ENCODE measurements around the gene CTSE. TPM values are rescaled to one million over a fixed set of nuclear protein-coding genes. Genes with fewer than 3 reads are reported as not detected.

The CTSE gene
- total RNA-seq, 3 donors from 2014 or later (not counting 1 experiment from before 2014, with no cell fraction given) = not detected

DNA sequence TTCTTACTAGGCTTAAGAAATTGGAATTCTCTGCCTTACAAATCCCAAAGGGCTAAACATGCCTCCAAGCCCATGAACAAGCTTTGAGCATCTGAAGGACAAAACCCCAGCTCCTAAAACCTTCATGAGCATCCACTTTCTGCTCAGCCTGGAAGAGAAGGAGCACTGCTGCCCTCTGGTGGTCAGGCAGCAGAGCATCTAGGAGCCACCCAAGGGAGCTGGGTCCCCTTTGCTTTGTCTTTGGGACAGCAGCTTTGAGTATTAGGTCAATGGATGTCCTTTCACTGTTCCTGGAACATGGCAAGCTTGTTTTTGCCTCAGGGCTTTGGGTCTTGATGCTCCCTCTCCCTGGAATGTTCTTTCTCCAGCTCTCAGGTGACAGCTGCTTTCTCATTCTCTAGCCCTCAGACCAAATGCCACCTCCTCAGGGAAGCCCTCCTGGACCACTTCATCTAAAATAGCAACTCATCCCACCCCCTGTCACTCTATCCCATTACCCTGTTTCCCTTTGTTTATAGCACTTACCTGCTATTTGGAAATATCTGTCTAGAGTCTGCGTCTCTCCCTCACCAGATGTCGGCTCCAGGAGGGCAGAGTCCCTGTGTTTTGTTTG is 46.2 kb downstream of the CTSE start:
- H3K27me3 Mint-ChIP-seq (ENCODE audit: low read depth in 2 of 2) = peaks cover 0 to 2% of the 10 kb centered on the region in 2 donors
- intact Hi-C loops (cut with micrococcal nuclease) = loop anchor here (1.0 to 5.0 kb wide), 5 partner anchors 58 to 449 kb away; no protein-coding TSS in a partner anchor
- WGBS (ENCODE audit: insufficient coverage) = 98% methylated on average over 2 of the region's 2 CpGs
- H3K9me3 Mint-ChIP-seq = no peaks in the 10 kb centered on the region
- peak; percentile 91 for TF ChIP-seq CTCF (IDR thresholded peaks at IDR 0.05)
- no peaks in the 10 kb centered on the region for H3K9me3 ChIP-seq (ENCODE audit: control insufficient read depth, insufficient read depth, low read length)
- H3K36me3 ChIP-seq (ENCODE audit: control insufficient read depth, insufficient read depth, low read length) = no peaks in the 10 kb centered on the region
- no peak overlapping the region for H3K4me3 Mint-ChIP-seq
- ATAC-seq (peak; percentile 72 to 92 (median 89)), DNase-seq (peak; percentile 62 to 90)
- H3K4me1 Mint-ChIP-seq = peaks cover 0 to 6% of the 10 kb centered on the region in 2 donors
- no peaks in the 10 kb centered on the region for H3K4me1 ChIP-seq (ENCODE audit: control insufficient read depth, insufficient read depth, low read length)
- H3K27ac Mint-ChIP-seq = no peak overlapping the region
- H3K27ac ChIP-seq (ENCODE audit: low read length) = no peak overlapping the region
- no peaks in the 10 kb centered on the region for H3K36me3 Mint-ChIP-seq
- no peaks in the 10 kb centered on the region for H3K27me3 ChIP-seq (ENCODE audit: control insufficient read depth, insufficient read depth, low read length)
- H3K4me3 ChIP-seq (ENCODE audit: low read length) = no peak overlapping the region

DNA sequence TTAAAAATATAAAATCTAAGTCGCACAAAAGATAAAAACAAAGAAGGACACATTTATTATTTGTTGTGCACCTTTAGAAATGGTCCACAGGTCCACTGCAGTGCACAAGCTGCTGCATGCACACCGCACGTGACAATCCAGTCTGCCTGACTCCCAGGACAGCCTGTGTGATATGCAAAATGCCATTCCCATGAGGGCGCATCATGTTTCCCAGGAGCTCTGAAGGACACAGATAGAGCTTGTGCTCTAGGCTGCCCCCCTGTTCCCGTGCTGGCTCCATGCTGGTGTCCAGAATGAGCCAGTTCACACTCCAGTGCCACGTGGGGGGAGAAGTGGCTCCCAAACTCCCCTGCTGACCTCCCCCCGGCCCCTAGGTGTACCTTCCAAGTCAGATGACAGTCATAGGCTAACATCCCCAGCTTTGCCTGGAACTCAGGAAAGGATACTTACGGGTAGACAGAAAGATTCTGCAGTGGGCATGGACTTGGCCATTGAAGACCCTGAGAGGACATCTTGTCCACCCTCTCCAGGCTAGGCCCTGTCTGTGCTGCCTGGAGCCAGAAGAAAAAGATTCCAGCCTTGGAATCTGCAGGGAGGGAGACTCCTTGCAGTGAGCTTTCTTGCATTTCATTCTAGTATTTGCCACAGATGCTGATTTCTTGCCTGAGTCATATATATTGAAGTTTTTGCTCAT is 46.8 kb downstream of the CTSE start:
- H3K27ac ChIP-seq (ENCODE audit: low read length) = no peak overlapping the region
- Mint-ChIP-seq H3K4me3 (no peak overlapping the region), H3K9me3 (no peaks in the 10 kb centered on the region), H3K4me1 (peaks cover 0 to 6% of the 10 kb centered on the region in 2 donors), H3K27ac (no peak overlapping the region), H3K36me3 (no peaks in the 10 kb centered on the region), H3K27me3 (ENCODE audit: low read depth in 2 of 2) (peaks cover 0 to 2% of the 10 kb centered on the region in 2 donors)
- intact Hi-C loops (cut with micrococcal nuclease) = loop anchor here (1.0 to 5.0 kb wide), 5 partner anchors 58 to 448 kb away; no protein-coding TSS in a partner anchor
- 74% methylated on average over 8 of the region's 8 CpGs for WGBS (ENCODE audit: insufficient coverage)
- H3K36me3 ChIP-seq (ENCODE audit: control insufficient read depth, insufficient read depth, low read length) = no peaks in the 10 kb centered on the region
- H3K9me3 ChIP-seq (ENCODE audit: control insufficient read depth, insufficient read depth, low read length) = no peaks in the 10 kb centered on the region
- H3K27me3 ChIP-seq (ENCODE audit: control insufficient read depth, insufficient read depth, low read length) = no peaks in the 10 kb centered on the region
- no peak for ATAC-seq
- H3K4me1 ChIP-seq (ENCODE audit: control insufficient read depth, insufficient read depth, low read length) = no peaks in the 10 kb centered on the region
- TF ChIP-seq CTCF (IDR thresholded peaks at IDR 0.05) = no peak
- DNase-seq = no peak
- H3K4me3 ChIP-seq (ENCODE audit: low read length) = no peak overlapping the region

DNA sequence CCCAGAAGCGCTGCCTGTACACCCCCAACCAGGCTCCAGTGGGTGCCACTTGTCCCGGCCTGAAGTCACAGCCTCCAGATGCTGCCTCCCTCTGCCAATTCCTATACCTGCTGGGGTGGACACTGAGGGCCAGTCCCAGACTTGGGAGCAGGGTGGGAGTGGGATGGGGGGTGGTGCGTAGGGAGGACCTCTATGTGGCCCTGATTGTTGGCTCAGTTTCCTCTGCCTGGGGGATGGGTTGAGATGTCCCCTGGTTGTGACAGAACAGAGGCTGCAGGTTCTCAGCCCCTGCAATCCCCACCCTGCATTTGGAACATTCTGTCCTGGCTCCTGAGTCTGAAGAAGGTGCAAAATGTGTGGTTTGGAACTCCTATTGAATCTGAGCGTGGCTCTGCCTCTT is 47.7 kb downstream of the CTSE start:
- Mint-ChIP-seq H3K27me3 (ENCODE audit: low read depth in 2 of 2) (peaks cover 0 to 2% of the 10 kb centered on the region in 2 donors), H3K27ac (no peak overlapping the region), H3K9me3 (no peaks in the 10 kb centered on the region), H3K36me3 (no peaks in the 10 kb centered on the region), H3K4me3 (no peak overlapping the region), H3K4me1 (peaks cover 0 to 6% of the 10 kb centered on the region in 2 donors)
- Histone ChIP-seq H3K4me3 (ENCODE audit: low read length) (no peak overlapping the region), H3K27me3 (ENCODE audit: control insufficient read depth, insufficient read depth, low read length) (no peaks in the 10 kb centered on the region), H3K4me1 (ENCODE audit: control insufficient read depth, insufficient read depth, low read length) (no peaks in the 10 kb centered on the region), H3K27ac (ENCODE audit: low read length) (no peak overlapping the region), H3K36me3 (ENCODE audit: control insufficient read depth, insufficient read depth, low read length) (no peaks in the 10 kb centered on the region), H3K9me3 (ENCODE audit: control insufficient read depth, insufficient read depth, low read length) (no peaks in the 10 kb centered on the region)
- ATAC-seq = no peak
- TF ChIP-seq CTCF (IDR thresholded peaks at IDR 0.05) = no peak
- WGBS (ENCODE audit: insufficient coverage) = 87% methylated on average over 4 of the region's 4 CpGs
- intact Hi-C loops (cut with micrococcal nuclease) = loop anchor here (2.0 to 5.0 kb wide), 2 partner anchors 384 to 447 kb away; no protein-coding TSS in a partner anchor
- no peak for DNase-seq

Measured in natural killer cell (primary cell).